ENCODE measurements around the gene ASRGL1.

Gene ASRGL1

GRCh38 chr11:62387381-62387780, 50.1 kb downstream of the ASRGL1 start:
- TF ChIP-seq, protein P1, sequence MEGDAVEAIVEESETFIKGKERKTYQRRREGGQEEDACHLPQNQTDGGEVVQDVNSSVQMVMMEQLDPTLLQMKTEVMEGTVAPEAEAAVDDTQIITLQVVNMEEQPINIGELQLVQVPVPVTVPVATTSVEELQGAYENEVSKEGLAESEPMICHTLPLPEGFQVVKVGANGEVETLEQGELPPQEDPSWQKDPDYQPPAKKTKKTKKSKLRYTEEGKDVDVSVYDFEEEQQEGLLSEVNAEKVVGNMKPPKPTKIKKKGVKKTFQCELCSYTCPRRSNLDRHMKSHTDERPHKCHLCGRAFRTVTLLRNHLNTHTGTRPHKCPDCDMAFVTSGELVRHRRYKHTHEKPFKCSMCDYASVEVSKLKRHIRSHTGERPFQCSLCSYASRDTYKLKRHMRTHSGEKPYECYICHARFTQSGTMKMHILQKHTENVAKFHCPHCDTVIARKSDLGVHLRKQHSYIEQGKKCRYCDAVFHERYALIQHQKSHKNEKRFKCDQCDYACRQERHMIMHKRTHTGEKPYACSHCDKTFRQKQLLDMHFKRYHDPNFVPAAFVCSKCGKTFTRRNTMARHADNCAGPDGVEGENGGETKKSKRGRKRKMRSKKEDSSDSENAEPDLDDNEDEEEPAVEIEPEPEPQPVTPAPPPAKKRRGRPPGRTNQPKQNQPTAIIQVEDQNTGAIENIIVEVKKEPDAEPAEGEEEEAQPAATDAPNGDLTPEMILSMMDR (IDR thresholded peaks at IDR 0.05), result no peak

GRCh38 chr11:62388999-62389398, 51.8 kb downstream of the ASRGL1 start:
- Histone ChIP-seq H3K27ac (no peak overlapping the region), H3K36me3 (peaks cover 21% of the 10 kb centered on the region), H3K4me3 (ENCODE audit: low read depth in 1 of 2, low read length in 1 of 2) (no peak overlapping the region), H3K4me1 (ENCODE audit: control insufficient read depth in 1 of 2, insufficient read depth in 1 of 2, low read depth in 1 of 2, low read length in 1 of 2) (no peaks in the 10 kb centered on the region), H3K9me3 (no peaks in the 10 kb centered on the region), H3K27me3 (no peaks in the 10 kb centered on the region)
- TF ChIP-seq, protein P1 (IDR thresholded peaks at IDR 0.05), result no peak

More at GRCh38 chr11:62387381-62387780, 50.1 kb downstream of the ASRGL1 start:
- Histone ChIP-seq H3K4me3 (ENCODE audit: low read depth in 1 of 2, low read length in 1 of 2) (no peak overlapping the region), H3K4me1 (ENCODE audit: control insufficient read depth in 1 of 2, insufficient read depth in 1 of 2, low read depth in 1 of 2, low read length in 1 of 2) (no peaks in the 10 kb centered on the region), H3K36me3 (peaks cover 21% of the 10 kb centered on the region), H3K9me3 (no peaks in the 10 kb centered on the region), H3K27ac (no peak overlapping the region), H3K27me3 (no peaks in the 10 kb centered on the region)

DNA sequence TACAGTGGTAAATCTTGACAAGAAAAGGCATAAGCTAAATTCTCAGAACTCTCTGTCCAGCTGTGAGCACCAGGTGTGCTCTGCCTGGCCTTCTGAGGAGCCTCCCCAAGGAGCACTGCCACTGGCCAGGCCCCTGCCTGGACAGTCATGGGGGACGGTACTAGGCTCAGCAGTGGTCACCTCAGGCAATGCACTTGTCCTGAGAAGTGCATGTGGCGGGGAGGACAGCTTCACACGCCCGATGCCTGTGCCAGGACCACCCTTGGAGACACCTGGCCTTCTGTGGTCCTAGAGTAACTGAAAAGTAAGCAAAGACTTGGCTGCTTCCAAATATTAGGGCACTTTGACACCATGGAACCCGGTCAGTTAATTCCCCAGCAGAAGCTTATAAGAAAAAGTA, 53.0 kb downstream of the ASRGL1 start:
- H3K4me3 ChIP-seq (ENCODE audit: low read depth in 1 of 2, low read length in 1 of 2), result no peak overlapping the region
- TF ChIP-seq, protein P1 (IDR thresholded peaks at IDR 0.05), result no peak

DNA sequence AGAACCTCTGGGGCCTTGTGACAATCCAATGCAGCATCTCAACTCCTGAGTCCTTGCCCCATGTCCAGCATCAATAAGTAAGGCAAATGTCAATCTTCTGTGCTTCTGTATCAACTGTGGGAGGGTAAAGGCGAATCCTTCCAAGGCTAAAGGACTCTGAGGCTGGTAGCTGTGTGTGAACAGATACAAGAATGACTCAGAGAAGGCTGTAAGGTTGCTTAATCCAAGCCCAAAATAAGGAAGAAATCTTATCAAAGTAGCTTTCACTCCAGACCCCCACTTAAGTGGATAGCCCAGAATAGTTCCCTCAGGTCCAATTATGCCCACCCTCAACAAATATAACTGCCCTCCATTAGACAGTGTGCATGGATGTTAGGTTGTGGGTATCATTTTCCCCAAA, 53.5 kb downstream of the ASRGL1 start:
- H3K27me3 ChIP-seq, result no peaks in the 10 kb centered on the region
- no peaks in the 10 kb centered on the region for H3K4me1 ChIP-seq (ENCODE audit: control insufficient read depth in 1 of 2, insufficient read depth in 1 of 2, low read depth in 1 of 2, low read length in 1 of 2)
- H3K36me3 ChIP-seq, result peaks cover 21% of the 10 kb centered on the region
- no peaks in the 10 kb centered on the region for H3K9me3 ChIP-seq
- no peak overlapping the region for H3K4me3 ChIP-seq (ENCODE audit: low read depth in 1 of 2, low read length in 1 of 2)
- H3K27ac ChIP-seq, result no peak overlapping the region
- TF ChIP-seq, protein P1 (IDR thresholded peaks at IDR 0.05), result no peak

More for the DNA sequence above, 53.0 kb downstream of the ASRGL1 start:
- Histone ChIP-seq H3K27me3 (no peaks in the 10 kb centered on the region), H3K9me3 (no peaks in the 10 kb centered on the region), H3K27ac (no peak overlapping the region), H3K36me3 (peaks cover 21% of the 10 kb centered on the region), H3K4me1 (ENCODE audit: control insufficient read depth in 1 of 2, insufficient read depth in 1 of 2, low read depth in 1 of 2, low read length in 1 of 2) (no peaks in the 10 kb centered on the region)

- TF ChIP-seq, protein P1 (IDR thresholded peaks at IDR 0.05), result no peak
- H3K27me3 ChIP-seq, result no peaks in the 10 kb centered on the region
- H3K9me3 ChIP-seq, result no peaks in the 10 kb centered on the region
- no peak overlapping the region for H3K4me3 ChIP-seq (ENCODE audit: low read depth in 1 of 2, low read length in 1 of 2)
- no peak overlapping the region for H3K27ac ChIP-seq
- peaks cover 21% of the 10 kb centered on the region for H3K36me3 ChIP-seq
- no peaks in the 10 kb centered on the region for H3K4me1 ChIP-seq (ENCODE audit: control insufficient read depth in 1 of 2, insufficient read depth in 1 of 2, low read depth in 1 of 2, low read length in 1 of 2)
These were observed 54.6 kb downstream of the ASRGL1 start for GRCh38 chr11:62391642-62392425.
